Activated CD4-positive, alpha-beta T cell treated with anti-CD3 and anti-CD28 coated beads, Interleukin-10, Interleukin-2, amounts not matched to agents 100 ng/mL and 50 ng/mL, durations not matched to agents 16 hours and 8 hours (primary cell): Measurements from ENCODE around the gene PILRB.

Experiments
- DNase-seq: peaks from one replicate; pipeline ENCODE4 v3.0.0-alpha.2; 2020

Gene PILRB

DNA sequence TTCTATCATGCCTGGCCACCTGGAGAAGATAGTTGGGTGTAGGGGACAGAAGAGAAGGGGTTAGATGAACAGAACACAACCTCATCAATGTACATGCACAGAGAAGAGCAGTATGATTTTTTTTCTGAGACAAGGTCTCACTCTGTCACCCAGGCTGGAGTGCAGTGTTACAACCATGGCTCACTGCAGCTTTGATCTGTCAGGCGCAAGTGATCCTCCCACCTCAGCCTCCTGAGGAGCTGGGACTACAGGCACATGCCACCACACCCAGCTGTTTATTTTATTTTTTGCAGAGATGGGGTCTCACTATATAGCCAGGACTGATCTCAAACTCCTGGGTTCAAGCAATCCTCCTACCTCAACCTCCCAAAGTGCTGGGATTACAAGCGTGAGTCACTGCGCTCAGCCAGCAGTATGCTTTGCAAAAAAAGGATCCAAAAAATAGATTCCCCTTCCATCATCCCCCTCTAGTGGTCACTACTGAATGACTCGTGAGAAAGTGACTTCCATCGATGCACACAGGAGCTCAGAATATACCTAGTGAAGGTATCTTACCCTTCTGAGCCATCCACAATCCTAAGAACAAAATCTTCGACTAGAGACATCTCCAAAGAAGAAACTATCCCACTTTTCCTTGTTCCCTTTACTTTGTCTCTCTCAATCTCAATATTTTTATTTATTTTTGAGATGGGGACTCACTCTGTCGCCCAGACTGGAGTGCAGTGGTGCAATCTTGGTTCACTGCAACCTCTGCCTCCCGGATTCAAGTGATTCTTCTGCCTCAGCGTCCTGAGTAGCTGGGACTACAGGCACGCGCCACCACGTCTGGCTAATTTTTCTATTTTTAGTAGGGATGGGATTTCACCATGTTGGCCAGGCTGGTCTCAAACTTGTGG, 49.6 kb downstream of the PILRB start:
- DNase-seq = peak; percentile 71

DNA sequence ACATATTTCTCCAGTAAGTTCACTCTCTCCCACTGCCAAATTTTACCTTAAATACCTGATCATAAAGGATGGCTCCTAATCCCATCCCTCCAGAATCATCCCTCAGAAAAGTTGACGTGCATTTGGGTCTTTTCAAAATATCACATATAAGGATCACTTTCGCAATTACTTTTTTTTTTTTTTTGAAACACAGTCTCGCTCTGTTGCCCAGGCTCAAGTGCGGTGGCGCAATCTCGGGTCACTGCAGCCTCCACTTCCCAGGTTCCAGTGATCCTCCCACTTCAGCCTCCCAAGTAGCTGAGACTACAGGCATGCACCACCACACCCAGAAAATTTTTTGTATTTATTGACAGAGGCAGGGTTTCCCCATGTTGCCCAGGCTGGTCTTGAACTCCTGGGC, 53.2 kb downstream of the PILRB start:
- DNase-seq = no peak

DNA sequence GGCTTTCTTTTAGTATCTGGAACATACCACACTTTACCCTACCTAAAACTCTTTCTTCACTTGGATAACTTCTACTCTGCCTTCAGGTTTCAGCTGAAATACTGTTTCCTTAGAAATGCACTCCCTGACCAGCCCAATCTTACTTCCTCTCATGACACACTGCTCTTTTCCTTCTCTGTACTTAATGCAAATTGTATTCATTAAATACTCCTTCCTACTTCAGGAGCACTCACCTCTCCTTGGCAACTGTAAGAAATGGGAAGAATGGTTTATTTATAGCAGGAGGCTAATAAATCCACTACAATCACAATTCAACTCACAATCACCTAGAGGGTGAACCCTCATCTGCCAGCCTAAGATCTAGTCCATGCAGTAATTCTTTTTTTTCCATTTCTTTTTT, 55.4 kb downstream of the PILRB start:
- DNase-seq = no peak

DNA sequence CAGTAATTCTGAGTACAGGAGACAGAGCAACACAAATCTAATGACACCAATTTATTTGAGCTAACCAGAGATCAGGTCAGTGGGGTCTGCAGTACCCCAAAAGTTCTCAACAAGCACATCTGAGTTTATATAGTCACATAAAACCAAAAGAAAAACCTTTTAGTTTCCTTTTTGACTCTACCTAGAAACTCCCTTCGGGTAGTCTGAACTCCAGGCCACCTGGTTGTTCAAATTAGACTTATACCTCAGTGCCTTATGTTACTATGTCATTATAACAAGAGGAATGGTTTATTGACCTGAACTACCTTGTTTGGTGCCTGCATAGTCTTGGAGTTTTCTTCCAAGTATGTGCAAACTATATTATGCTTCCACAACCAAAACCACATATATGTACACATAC, 56.0 kb downstream of the PILRB start:
- DNase-seq = no peak

DNA sequence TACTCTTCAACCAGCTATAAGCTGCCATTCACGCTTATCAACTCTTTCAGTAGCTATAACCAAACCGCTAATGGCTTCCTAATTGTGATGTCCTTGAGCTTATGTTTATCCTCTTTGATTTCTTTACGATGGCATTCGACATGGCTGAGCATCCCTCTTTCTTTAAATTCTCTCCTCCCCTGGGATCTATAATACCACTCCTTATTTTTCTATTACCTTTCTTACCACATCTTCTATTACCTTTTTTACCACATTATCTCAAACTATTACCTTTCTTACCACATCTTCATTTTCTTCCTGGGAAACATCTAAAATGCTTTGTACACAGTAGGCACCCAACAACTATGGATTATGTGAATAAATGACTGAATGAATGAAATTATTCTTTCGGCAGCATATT, 57.5 kb downstream of the PILRB start:
- DNase-seq = no peak
